Measurements from ENCODE around the gene NAALADL2.

GRCh38 chr3:175608911-175609310 lies 749.8 kb downstream of the NAALADL2 start:
- TF ChIP-seq CTCF (IDR thresholded peaks at IDR 0.05) = no peak
- no peak for TF ChIP-seq POLR2A (IDR thresholded peaks at IDR 0.05)
- no peak for TF ChIP-seq POLR2AphosphoS5 (IDR thresholded peaks at IDR 0.05)

Data from upper lobe of left lung (tissue), 4 donors.